ENCODE results near the gene EYS. TPM values are rescaled to one million over a fixed set of nuclear protein-coding genes. Genes with fewer than 3 reads are reported as not detected.

EYS gene
- total RNA-seq, 6 experiments from 2014 or later = 0.18 TPM; not detected in 5

DNA sequence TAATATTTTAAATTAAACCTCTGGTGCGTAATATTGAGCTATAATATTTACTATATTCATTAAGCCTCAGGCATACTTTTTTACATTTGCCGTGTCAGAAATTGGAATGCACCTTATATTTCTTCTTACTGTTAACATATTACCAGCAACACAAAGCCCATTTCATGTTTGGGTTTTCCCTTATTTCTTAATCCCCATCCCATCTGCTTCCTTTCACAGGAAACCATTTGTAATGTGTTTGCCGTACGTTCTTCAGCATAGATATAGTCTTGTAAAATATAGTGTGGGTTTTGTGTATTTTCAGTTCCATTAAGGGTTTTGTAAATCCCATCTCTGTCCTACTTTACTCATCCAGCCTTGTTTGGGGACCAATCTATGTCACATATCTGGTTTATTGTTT lies 6.5 kb downstream of the EYS start:
- no peak overlapping the region for H3K4me3 Mint-ChIP-seq
- TF ChIP-seq, protein P1, sequence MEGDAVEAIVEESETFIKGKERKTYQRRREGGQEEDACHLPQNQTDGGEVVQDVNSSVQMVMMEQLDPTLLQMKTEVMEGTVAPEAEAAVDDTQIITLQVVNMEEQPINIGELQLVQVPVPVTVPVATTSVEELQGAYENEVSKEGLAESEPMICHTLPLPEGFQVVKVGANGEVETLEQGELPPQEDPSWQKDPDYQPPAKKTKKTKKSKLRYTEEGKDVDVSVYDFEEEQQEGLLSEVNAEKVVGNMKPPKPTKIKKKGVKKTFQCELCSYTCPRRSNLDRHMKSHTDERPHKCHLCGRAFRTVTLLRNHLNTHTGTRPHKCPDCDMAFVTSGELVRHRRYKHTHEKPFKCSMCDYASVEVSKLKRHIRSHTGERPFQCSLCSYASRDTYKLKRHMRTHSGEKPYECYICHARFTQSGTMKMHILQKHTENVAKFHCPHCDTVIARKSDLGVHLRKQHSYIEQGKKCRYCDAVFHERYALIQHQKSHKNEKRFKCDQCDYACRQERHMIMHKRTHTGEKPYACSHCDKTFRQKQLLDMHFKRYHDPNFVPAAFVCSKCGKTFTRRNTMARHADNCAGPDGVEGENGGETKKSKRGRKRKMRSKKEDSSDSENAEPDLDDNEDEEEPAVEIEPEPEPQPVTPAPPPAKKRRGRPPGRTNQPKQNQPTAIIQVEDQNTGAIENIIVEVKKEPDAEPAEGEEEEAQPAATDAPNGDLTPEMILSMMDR (IDR thresholded peaks at IDR 0.05) = no peak
- no peak overlapping the region for H3K27ac Mint-ChIP-seq
- H3K36me3 Mint-ChIP-seq (ENCODE audit: low read depth) = no peaks in the 10 kb centered on the region
- no peak for DNase-seq
- peaks cover 18% of the 10 kb centered on the region; the same call in 1 of the 2 replicates for H3K9me3 Mint-ChIP-seq
- H3K27me3 Mint-ChIP-seq (ENCODE audit: insufficient read depth) = no peaks in the 10 kb centered on the region; the same call in 1 of the 2 replicates
- no peaks in the 10 kb centered on the region for H3K4me1 Mint-ChIP-seq (ENCODE audit: low read depth)

GRCh38 chr6:65692109-65692508 lies 14.9 kb downstream of the EYS start:
- peaks cover 27% of the 10 kb centered on the region for H3K9me3 Mint-ChIP-seq

DNA sequence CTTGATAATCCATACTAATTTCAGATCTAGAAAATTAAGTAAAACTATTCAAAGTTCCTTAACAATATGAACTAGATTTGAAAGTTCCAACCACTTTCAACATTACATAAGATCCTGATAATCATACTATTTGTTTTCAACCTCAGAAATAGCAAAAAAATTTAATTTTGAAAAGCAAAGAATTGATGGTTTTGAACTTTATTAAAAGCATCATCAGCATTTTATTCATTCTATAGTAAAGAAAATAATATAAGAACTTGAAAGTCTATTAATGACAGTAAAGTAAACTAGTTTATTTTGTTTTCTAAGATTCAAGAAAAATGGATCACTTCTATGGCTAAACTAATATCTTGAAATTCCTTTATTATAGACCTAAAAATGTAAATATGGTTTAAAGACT lies 26.8 kb downstream of the EYS start:
- TF ChIP-seq, protein P1 (IDR thresholded peaks at IDR 0.05) = no peak
- H3K36me3 Mint-ChIP-seq (ENCODE audit: low read depth) = no peaks in the 10 kb centered on the region
- no peak overlapping the region for H3K4me3 Mint-ChIP-seq
- no peaks in the 10 kb centered on the region for H3K27me3 Mint-ChIP-seq (ENCODE audit: insufficient read depth)
- no peak overlapping the region for H3K27ac Mint-ChIP-seq
- DNase-seq = no peak
- H3K4me1 Mint-ChIP-seq (ENCODE audit: low read depth) = no peaks in the 10 kb centered on the region
- H3K9me3 Mint-ChIP-seq = peaks cover 37% of the 10 kb centered on the region

More at GRCh38 chr6:65692109-65692508, 14.9 kb downstream of the EYS start:
- H3K27ac Mint-ChIP-seq = no peak overlapping the region
- no peak overlapping the region for H3K4me3 Mint-ChIP-seq
- TF ChIP-seq, protein P1 (IDR thresholded peaks at IDR 0.05) = no peak
- no peaks in the 10 kb centered on the region for H3K27me3 Mint-ChIP-seq (ENCODE audit: insufficient read depth)
- H3K36me3 Mint-ChIP-seq (ENCODE audit: low read depth) = no peaks in the 10 kb centered on the region
- DNase-seq = no peak
- no peaks in the 10 kb centered on the region for H3K4me1 Mint-ChIP-seq (ENCODE audit: low read depth)

- no peak overlapping the region for H3K27ac Mint-ChIP-seq
- H3K4me3 Mint-ChIP-seq = no peak overlapping the region
These were observed 35.1 kb downstream of the EYS start for GRCh38 chr6:65671922-65672321.

DNA sequence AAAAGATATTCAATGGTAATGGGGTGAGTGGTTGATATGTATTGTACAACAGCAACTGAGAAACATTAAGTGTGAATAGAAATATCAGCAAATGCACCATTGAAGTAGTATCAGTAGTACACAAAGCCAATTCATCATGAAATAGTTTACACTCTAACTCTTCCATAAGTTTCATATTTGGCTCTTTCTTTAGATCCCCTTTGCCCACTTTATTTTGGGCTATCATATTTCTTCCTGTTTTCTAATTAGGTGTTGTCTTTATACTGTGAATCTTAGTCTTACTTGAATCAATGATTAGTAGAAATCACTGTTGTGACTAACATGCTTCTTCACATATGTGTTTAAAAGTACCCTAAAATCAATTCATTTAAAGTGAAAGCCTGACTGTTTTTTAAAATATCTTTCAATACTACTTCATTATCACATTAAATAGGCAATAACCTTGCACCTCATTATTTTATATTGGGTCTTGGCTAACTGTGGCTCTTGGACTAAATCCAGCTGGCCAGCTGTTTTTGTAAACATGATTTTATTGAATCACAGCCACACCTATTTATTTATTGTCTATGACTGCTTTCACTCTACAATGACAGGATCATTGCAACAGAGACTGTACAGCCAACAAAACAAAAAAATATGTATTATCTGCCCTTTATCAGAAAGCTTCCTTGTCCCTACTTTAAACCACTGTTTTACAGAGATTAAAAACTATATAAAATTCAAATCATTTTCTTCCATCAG lies 38.9 kb downstream of the EYS start:
- no peak for DNase-seq
- H3K4me1 Mint-ChIP-seq (ENCODE audit: low read depth) = no peaks in the 10 kb centered on the region
- no peak overlapping the region for H3K4me3 Mint-ChIP-seq
- H3K27me3 Mint-ChIP-seq (ENCODE audit: insufficient read depth) = peaks cover 1% of the 10 kb centered on the region; the same call in 1 of the 2 replicates
- peaks cover 30% of the 10 kb centered on the region for H3K9me3 Mint-ChIP-seq
- no peak overlapping the region for H3K27ac Mint-ChIP-seq
- TF ChIP-seq, protein P1 (IDR thresholded peaks at IDR 0.05) = no peak
- H3K36me3 Mint-ChIP-seq (ENCODE audit: low read depth) = no peaks in the 10 kb centered on the region

More at GRCh38 chr6:65671922-65672321, 35.1 kb downstream of the EYS start:
- DNase-seq = no peak
- no peaks in the 10 kb centered on the region for H3K4me1 Mint-ChIP-seq (ENCODE audit: low read depth)
- H3K9me3 Mint-ChIP-seq = peaks cover 34% of the 10 kb centered on the region
- no peaks in the 10 kb centered on the region for H3K36me3 Mint-ChIP-seq (ENCODE audit: low read depth)
- peaks cover 1% of the 10 kb centered on the region; the same call in 1 of the 2 replicates for H3K27me3 Mint-ChIP-seq (ENCODE audit: insufficient read depth)
- TF ChIP-seq, protein P1 (IDR thresholded peaks at IDR 0.05) = no peak

All from HFFc6 (cell line).